Measurements from ENCODE around the gene GPR32. TPM values are rescaled to one million over a fixed set of nuclear protein-coding genes. Genes with fewer than 3 reads are reported as not detected.

Gene GPR32
- total and polyA plus RNA-seq, 10 of the 15 experiments (the other 5 are each of a cell fraction or from before 2014, with no cell fraction given): not detected

- WGBS (ENCODE audit: insufficient coverage, insufficient replicate concordance, low lambda C conversion rate, missing lambda C conversion rate): 18% methylated on average over 18 of the region's 18 CpGs
- Histone ChIP-seq H3K27ac (ENCODE audit: control insufficient read depth, insufficient read depth) (no peak overlapping the region), H2AFZ (ENCODE audit: control insufficient read depth, low read depth, low read length) (no peak overlapping the region), H3K9me3 (replicated peaks; ENCODE audit: control insufficient read depth, insufficient read depth, low read length) (no peaks in the 10 kb centered on the region), H3K27me3 (replicated peaks in 1 of 2; ENCODE audit: control insufficient read depth in 2 of 2, insufficient read depth in 2 of 2, low read length in 1 of 2) (no peaks in the 10 kb centered on the region), H3K9ac (ENCODE audit: control insufficient read depth, insufficient read depth, low read length) (no peak overlapping the region), H3K36me3 (ENCODE audit: control insufficient read depth in 2 of 2, insufficient read depth in 2 of 2, low read length in 1 of 2) (peaks cover 19 to 32% of the 10 kb centered on the region in 2 experiments; a peak in 3 of 4 replicates), H3K4me2 (ENCODE audit: control insufficient read depth, insufficient read depth) (no peak overlapping the region), H3K4me1 (ENCODE audit: control insufficient read depth, insufficient read depth, low read length) (peaks cover 5% of the 10 kb centered on the region), H3K79me2 (ENCODE audit: control insufficient read depth, insufficient read depth, low read length) (peaks cover 10% of the 10 kb centered on the region), H4K20me1 (ENCODE audit: control insufficient read depth, insufficient read depth) (peaks cover 8% of the 10 kb centered on the region), H3K4me3 (no peak overlapping the region)
- no TSS peak for BruUV-seq (replicated peaks)
- FAIRE-seq (peak; percentile 44), DNase-seq (ENCODE audit: low read depth, low spot score) (no peak), ATAC-seq (peak; percentile 52)
- CTCF ChIA-PET: interaction anchor here (0.8 to 3.4 kb wide), 3 partner anchors 9 to 127 kb away, joined by 5 to 24 read pairs (median 7); no protein-coding TSS in a partner anchor
- SMC1A ChIA-PET (ENCODE audit: uncharacterized antibody, unreplicated experiment): interaction anchor here (0.8 to 2.0 kb wide), 4 partner anchors 10 to 127 kb away, joined by 3 to 7 read pairs (median 3); no protein-coding TSS in a partner anchor
- in situ Hi-C loops (cut with MboI): no loop called here
- RAD21 ChIA-PET (ENCODE audit: unreplicated experiment): interaction anchor here (0.6 to 6.7 kb wide), 3 partner anchors 26 to 127 kb away, joined by 3 to 35 read pairs (median 3); no protein-coding TSS in a partner anchor
- intact Hi-C loops (cut with micrococcal nuclease; ENCODE audit: unreplicated experiment): loop anchor here (2.0 kb wide), 1 partner anchor 128 kb away; no protein-coding TSS in a partner anchor
- POLR2A ChIA-PET: interaction anchor here (0.5 to 1.1 kb wide), 5 partner anchors 13 to 1028 kb away, joined by 3 to 5 read pairs (median 3); partner anchors contain the start of gene AP2A1
- TF ChIP-seq POLR2AphosphoS2 (IDR thresholded peaks at IDR 0.05; ENCODE audit: low read depth, low read length) (0 out of 2 replicates have a peak, but pooled peaks have one; percentile 74), BCL3 (IDR thresholded peaks at IDR 0.05; ENCODE audit: borderline replicate concordance, insufficient read depth, low read depth, low read length, poor library complexity, severe bottlenecking) (peak; percentile 75), ZBED1 (IDR thresholded peaks at IDR 0.05; ENCODE audit: borderline replicate concordance) (0 out of 2 replicates have a peak, but pooled peaks have one; percentile 0), TCF12 (IDR thresholded peaks at IDR 0.05; ENCODE audit: low read depth, low read length) (0 out of 2 replicates have a peak, but pooled peaks have one; percentile 5), EGR1 (IDR thresholded peaks at IDR 0.05; ENCODE audit: borderline replicate concordance in 1 of 2, low read depth in 2 of 2, low read length in 2 of 2) (peak; percentile 19 to 33; a peak in 1 of 3 replicates), ATF2 (IDR thresholded peaks at IDR 0.05; ENCODE audit: low read length) (peak; percentile 29; the same call in 1 of the 2 replicates), SPI1 (IDR thresholded peaks at IDR 0.05; ENCODE audit: borderline replicate concordance, insufficient read depth, low read depth, low read length) (no peak), IKZF1 (conservative IDR thresholded peaks at IDR 0.05) (no peak), NFIC (IDR thresholded peaks at IDR 0.05; ENCODE audit: low read depth, low read length) (0 out of 2 replicates have a peak, but pooled peaks have one; percentile 3), ZBTB11 (CRISPR knock-in tag; IDR thresholded peaks at IDR 0.05) (no peak), MTA3 (IDR thresholded peaks at IDR 0.05; ENCODE audit: borderline replicate concordance, low read length) (peak; percentile 37; the same call in 1 of the 2 replicates)
- TF ChIP-seq, protein P1, sequence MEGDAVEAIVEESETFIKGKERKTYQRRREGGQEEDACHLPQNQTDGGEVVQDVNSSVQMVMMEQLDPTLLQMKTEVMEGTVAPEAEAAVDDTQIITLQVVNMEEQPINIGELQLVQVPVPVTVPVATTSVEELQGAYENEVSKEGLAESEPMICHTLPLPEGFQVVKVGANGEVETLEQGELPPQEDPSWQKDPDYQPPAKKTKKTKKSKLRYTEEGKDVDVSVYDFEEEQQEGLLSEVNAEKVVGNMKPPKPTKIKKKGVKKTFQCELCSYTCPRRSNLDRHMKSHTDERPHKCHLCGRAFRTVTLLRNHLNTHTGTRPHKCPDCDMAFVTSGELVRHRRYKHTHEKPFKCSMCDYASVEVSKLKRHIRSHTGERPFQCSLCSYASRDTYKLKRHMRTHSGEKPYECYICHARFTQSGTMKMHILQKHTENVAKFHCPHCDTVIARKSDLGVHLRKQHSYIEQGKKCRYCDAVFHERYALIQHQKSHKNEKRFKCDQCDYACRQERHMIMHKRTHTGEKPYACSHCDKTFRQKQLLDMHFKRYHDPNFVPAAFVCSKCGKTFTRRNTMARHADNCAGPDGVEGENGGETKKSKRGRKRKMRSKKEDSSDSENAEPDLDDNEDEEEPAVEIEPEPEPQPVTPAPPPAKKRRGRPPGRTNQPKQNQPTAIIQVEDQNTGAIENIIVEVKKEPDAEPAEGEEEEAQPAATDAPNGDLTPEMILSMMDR (IDR thresholded peaks at IDR 0.05 in 2 of 3, conservative IDR thresholded peaks at IDR 0.05 in 1 of 3; ENCODE audit: control insufficient read depth in 2 of 3, extremely low read depth in 1 of 3, insufficient read depth in 1 of 3, low read depth in 3 of 3, low read length in 3 of 3): peak in 2 of 3 experiments; percentile 33 to 38; a peak in 2 of 6 replicates
Observed at GRCh38 chr19:50794876-50795663, 24.8 kb downstream of the GPR32 start.

All from GM12878 (cell line).